ENCODE measurements around the gene COX5A.
"Not testable (repeated sequence)": the region's sequence is repeated elsewhere in the genome, so short reads cannot be mapped to it uniquely, and the experiment has no call there.

Gene COX5A

GRCh38 chr15:74896316-74896715 is 41.6 kb downstream of the COX5A start:
- DNase-seq = no peak

GRCh38 chr15:74895830-74896229 is 42.0 kb downstream of the COX5A start:
- DNase-seq = peak in 1 of 4 experiments; percentile 1

GRCh38 chr15:74894383-74894782 is 43.5 kb downstream of the COX5A start:
- not testable (repeated sequence) for DNase-seq

GRCh38 chr15:74893627-74894026 is 44.2 kb downstream of the COX5A start:
- DNase-seq = no peak

- DNase-seq = peak in 1 of 4 experiments; percentile 0
These were observed 44.9 kb downstream of the COX5A start for GRCh38 chr15:74892931-74893330.

- DNase-seq = no peak
These were observed 45.6 kb downstream of the COX5A start for GRCh38 chr15:74892313-74892712.

- DNase-seq = no peak
These were observed 46.4 kb downstream of the COX5A start for GRCh38 chr15:74891469-74891868.

GRCh38 chr15:74890665-74890960 is 47.3 kb downstream of the COX5A start:
- no peak for DNase-seq

- DNase-seq = peak; percentile 87 to 94 (median 90)
These were observed 47.8 kb downstream of the COX5A start, which contains the start of gene MPI for GRCh38 chr15:74889883-74890664. Gene MPI, plus strand, starts transcription at chr15:74890042. Its CDS starts 32 bp downstream, at chr15:74890074.

- DNase-seq = peak; percentile 54 to 79 (median 70)
These were observed 48.4 kb downstream of the COX5A start for GRCh38 chr15:74889390-74889882.

GRCh38 chr15:74888716-74889115 is 49.2 kb downstream of the COX5A start:
- peak in 1 of 4 experiments; percentile 14 for DNase-seq

- not testable (repeated sequence) for DNase-seq
These were observed 50.2 kb downstream of the COX5A start for GRCh38 chr15:74887537-74888193.

- no peak for DNase-seq
These were observed 52.4 kb downstream of the COX5A start for GRCh38 chr15:74885461-74885860.

- DNase-seq = no peak
These were observed 53.2 kb downstream of the COX5A start for GRCh38 chr15:74884428-74885223.

- no peak for DNase-seq
These were observed 55.3 kb downstream of the COX5A start for GRCh38 chr15:74882528-74882927.

- no peak for DNase-seq
These were observed 59.6 kb downstream of the COX5A start for GRCh38 chr15:74878273-74878672.

GRCh38 chr15:74873756-74874424 is 64.0 kb downstream of the COX5A start:
- peak in 3 of 4 experiments; percentile 43 to 61 (median 55) for DNase-seq

GRCh38 chr15:74873036-74873755 is 64.7 kb downstream of the COX5A start, which contains the start of gene SCAMP2:
Gene SCAMP2, minus strand, starts transcription at chr15:74873365. Its CDS starts 110 bp downstream, at chr15:74873255.
- DNase-seq = peak; percentile 94 to 98 (median 96)

GRCh38 chr15:74872702-74873035 is 65.2 kb downstream of the COX5A start:
- DNase-seq = no peak

- DNase-seq = peak; percentile 61 to 85 (median 68)
These were observed 67.2 kb downstream of the COX5A start for GRCh38 chr15:74870436-74871215.

All from suppressor macrophage (primary cell).